Body of pancreas (tissue), 4 donors: ENCODE data around the gene TNPO1. TPM values are rescaled to one million over a fixed set of nuclear protein-coding genes. Genes with fewer than 3 reads are reported as not detected.

Source experiments
- ATAC-seq: fragments of 150-250 bp; one replicate; pipeline ENCODE4 v1.9.1; 2016
- DNase-seq, 4 donors: peaks; one replicate each; pipeline ENCODE4 v3.0.0-alpha.2; 2019
- H3K27ac ChIP-seq, 4 donors: fragments of 200-600 bp; sonication (generic); 1 replicate in 3 of 4; 2 replicates in 1 of 4; pipeline versions ENCODE4 v1.5.1 to v1.6.1; 2016 to 2019; ENCODE audit warnings: mild to moderate bottlenecking in 1 of 4, mixed read lengths in 1 of 4, moderate library complexity in 1 of 4
- H3K27me3 ChIP-seq, 2 donors: fragments of 200-600 bp; sonication (generic); one replicate each; pipeline ENCODE4 v1.6.0; 2016; ENCODE audit warnings: mild to moderate bottlenecking in 1 of 2
- H3K36me3 ChIP-seq, 2 donors: fragments of 200-600 bp; sonication (generic); replicated peaks in 1 of 2; 2 replicates each; pipeline ENCODE4 v1.5.1; 2016; ENCODE audit warnings: low read depth in 2 of 2; ENCODE audit not compliant: insufficient read depth in 1 of 2
- H3K4me1 ChIP-seq: fragments of 200-600 bp; sonication (generic); one replicate; pipeline ENCODE4 v1.6.0; 2016
- H3K4me3 ChIP-seq, 2 donors: fragments of 200-600 bp; sonication (generic); 1 replicate in 1 of 2; 2 replicates in 1 of 2; pipeline ENCODE4 v1.5.1; 2016 to 2019
- H3K9me3 ChIP-seq, 3 donors: fragments of 200-600 bp; sonication (generic); 1 replicate in 2 of 3; 2 replicates in 1 of 3; pipeline ENCODE4 v1.5.1; 2016
- POLR2A ChIP-seq, 3 donors: fragments of 450-650 bp; IDR thresholded peaks; one replicate each; pipeline ENCODE4 v1.6.1; 2016; ENCODE audit warnings: antibody characterized with exemption in 3 of 3, mild to moderate bottlenecking in 2 of 3
- WGBS, 2 donors: methylation state at CpG; one replicate each; pipeline ENCODE4 v1.1.5; 2017; 5-methylcytosine and 5-hydroxymethylcytosine counted together
- intact Hi-C: fragments of 100-400 bp; cut with DNase I; formaldehyde crosslinking; loops from one replicate; pipeline ENCODE4 v1.15.1; 2023
- total RNA-seq, 2 donors: library from RNA; depleted of rRNA; stranded (reverse); fragments of >200 nt; gene quantifications; one replicate each; pipeline ENCODE4 v1.1.0, GENCODE V29; 2016
- TF ChIP-seq, protein P1 (sequence below), 7 experiments: fragments of 450-650 bp in 4 of 7; fragments of 200-600 bp in 3 of 7; sonication (generic) in 3 of 7; IDR thresholded peaks; one replicate each; pipeline ENCODE4 v1.5.1; 2016 to 2019; ENCODE audit warnings: antibody characterized with exemption in 7 of 7

Gene TNPO1
- total RNA-seq, 2 donors from 2014 or later, result 41.2 to 71.9 TPM

DNA sequence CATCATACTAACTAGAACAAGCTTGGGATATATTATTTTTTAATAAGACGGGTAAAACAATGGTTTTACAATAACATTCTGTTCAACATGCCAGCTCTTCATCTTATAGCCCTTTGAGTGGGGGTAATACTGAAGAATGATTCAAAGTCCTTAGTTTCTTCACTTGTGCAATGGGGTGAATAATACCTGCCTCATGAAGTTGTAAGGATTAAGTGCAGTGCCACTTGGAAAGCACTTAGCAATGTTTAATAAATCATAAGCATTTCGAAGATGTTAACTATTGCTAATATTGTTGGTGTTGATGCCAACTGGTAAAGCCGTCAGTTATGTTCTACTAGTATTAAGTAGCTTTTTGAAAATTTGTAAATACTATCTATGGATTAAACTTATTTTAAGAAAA lies 38.0 kb downstream of the TNPO1 start:
- H3K36me3 ChIP-seq, result peaks cover 0 to 7% of the 10 kb centered on the region in 2 donors
- WGBS, 2 donors, result 77 to 80% methylated on average over 3 of the region's 3 CpGs
- H3K9me3 ChIP-seq, result no peaks in the 10 kb centered on the region
- no peak for DNase-seq
- TF ChIP-seq, protein P1, sequence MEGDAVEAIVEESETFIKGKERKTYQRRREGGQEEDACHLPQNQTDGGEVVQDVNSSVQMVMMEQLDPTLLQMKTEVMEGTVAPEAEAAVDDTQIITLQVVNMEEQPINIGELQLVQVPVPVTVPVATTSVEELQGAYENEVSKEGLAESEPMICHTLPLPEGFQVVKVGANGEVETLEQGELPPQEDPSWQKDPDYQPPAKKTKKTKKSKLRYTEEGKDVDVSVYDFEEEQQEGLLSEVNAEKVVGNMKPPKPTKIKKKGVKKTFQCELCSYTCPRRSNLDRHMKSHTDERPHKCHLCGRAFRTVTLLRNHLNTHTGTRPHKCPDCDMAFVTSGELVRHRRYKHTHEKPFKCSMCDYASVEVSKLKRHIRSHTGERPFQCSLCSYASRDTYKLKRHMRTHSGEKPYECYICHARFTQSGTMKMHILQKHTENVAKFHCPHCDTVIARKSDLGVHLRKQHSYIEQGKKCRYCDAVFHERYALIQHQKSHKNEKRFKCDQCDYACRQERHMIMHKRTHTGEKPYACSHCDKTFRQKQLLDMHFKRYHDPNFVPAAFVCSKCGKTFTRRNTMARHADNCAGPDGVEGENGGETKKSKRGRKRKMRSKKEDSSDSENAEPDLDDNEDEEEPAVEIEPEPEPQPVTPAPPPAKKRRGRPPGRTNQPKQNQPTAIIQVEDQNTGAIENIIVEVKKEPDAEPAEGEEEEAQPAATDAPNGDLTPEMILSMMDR (IDR thresholded peaks at IDR 0.05), result no peak
- no peak for TF ChIP-seq POLR2A (IDR thresholded peaks at IDR 0.05)
- no peak overlapping the region for H3K4me3 ChIP-seq
- H3K27ac ChIP-seq, result no peak overlapping the region
- ATAC-seq, result no peak
- peaks cover 44% of the 10 kb centered on the region for H3K4me1 ChIP-seq
- intact Hi-C loops, result no loop called here
- no peaks in the 10 kb centered on the region for H3K27me3 ChIP-seq

DNA sequence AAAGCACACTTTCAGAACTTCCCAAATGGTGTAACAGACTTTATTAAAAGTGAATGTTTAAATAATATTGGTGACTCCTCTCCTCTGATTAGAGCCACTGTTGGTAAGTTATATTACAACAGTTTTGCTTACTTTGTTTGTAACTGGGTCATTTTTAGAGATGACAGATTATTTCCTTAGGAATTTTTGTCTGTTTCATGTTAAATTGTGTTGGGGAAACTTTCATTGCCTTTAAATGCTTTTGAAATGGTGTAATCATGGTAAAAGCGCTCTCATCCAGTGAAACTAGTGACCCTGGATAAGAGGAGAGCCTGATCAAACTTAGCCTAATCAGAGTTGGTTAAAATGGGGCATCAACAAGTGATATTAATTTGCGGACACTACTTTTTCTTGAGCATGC lies 39.4 kb downstream of the TNPO1 start:
- Histone ChIP-seq H3K9me3 (no peaks in the 10 kb centered on the region), H3K36me3 (peaks cover 0 to 7% of the 10 kb centered on the region in 2 donors), H3K4me3 (no peak overlapping the region), H3K4me1 (peaks cover 38% of the 10 kb centered on the region), H3K27me3 (no peaks in the 10 kb centered on the region), H3K27ac (no peak overlapping the region)
- WGBS, 2 donors, result 89 to 97% methylated on average over 2 of the region's 2 CpGs
- TF ChIP-seq, protein P1 (IDR thresholded peaks at IDR 0.05), result no peak
- TF ChIP-seq POLR2A (IDR thresholded peaks at IDR 0.05), result no peak
- no peak for DNase-seq
- intact Hi-C loops, result no loop called here
- no peak for ATAC-seq

DNA sequence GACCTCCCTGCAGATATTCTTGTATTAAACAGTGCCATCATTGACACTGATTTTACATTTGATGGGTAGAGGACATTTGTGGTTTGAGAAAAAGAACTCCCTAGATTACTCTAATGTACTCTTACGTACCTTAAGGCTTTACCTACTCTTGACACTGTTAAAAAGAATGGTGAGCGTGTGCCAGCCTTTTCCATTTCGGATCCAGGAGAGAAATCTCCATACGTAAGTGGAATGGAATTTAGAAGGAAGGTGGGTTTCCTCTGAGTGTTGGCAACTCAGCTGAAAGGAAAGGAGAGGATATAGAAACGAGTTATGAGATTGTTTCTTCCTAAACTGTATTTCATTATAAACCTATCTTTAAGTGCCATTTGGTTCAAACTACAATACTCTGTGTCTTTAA lies 40.9 kb downstream of the TNPO1 start:
- no peak overlapping the region for H3K4me3 ChIP-seq
- DNase-seq, result no peak
- no peaks in the 10 kb centered on the region for H3K27me3 ChIP-seq
- H3K9me3 ChIP-seq, result no peaks in the 10 kb centered on the region
- no peak overlapping the region for H3K27ac ChIP-seq
- WGBS, 2 donors, result 86 to 89% methylated on average over 5 of the region's 5 CpGs
- no peak for ATAC-seq
- intact Hi-C loops, result no loop called here
- peaks cover 26% of the 10 kb centered on the region for H3K4me1 ChIP-seq
- TF ChIP-seq POLR2A (IDR thresholded peaks at IDR 0.05), result no peak
- TF ChIP-seq, protein P1 (IDR thresholded peaks at IDR 0.05), result no peak
- peaks cover 0 to 16% of the 10 kb centered on the region in 2 donors for H3K36me3 ChIP-seq

DNA sequence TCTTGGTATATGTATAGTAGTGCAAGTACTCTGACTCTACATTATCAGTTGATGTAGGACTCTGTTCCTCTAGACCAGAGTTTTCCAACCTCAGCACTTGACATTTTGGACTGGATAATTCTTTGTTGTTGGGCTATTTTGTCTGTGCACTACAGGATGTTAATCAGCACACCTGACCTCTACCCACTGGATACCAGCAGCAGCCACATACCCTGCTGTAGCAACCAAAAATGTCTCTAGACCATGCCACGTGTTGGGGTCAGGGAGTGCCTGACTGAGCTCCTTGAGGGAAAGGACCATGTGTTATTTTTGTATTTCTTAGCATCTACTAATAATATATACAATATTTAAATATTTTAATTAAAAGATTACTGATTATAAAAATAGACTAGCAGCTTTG lies 42.7 kb downstream of the TNPO1 start:
- intact Hi-C loops, result no loop called here
- DNase-seq, result no peak
- TF ChIP-seq, protein P1 (IDR thresholded peaks at IDR 0.05), result no peak
- TF ChIP-seq POLR2A (IDR thresholded peaks at IDR 0.05), result no peak
- Histone ChIP-seq H3K4me1 (peaks cover 14% of the 10 kb centered on the region), H3K9me3 (no peaks in the 10 kb centered on the region), H3K27ac (no peak overlapping the region), H3K36me3 (peaks cover 0 to 23% of the 10 kb centered on the region in 2 donors), H3K4me3 (no peak overlapping the region), H3K27me3 (no peaks in the 10 kb centered on the region)
- 68 to 75% methylated on average over 1 of the region's 1 CpG for WGBS, 2 donors
- ATAC-seq, result no peak

DNA sequence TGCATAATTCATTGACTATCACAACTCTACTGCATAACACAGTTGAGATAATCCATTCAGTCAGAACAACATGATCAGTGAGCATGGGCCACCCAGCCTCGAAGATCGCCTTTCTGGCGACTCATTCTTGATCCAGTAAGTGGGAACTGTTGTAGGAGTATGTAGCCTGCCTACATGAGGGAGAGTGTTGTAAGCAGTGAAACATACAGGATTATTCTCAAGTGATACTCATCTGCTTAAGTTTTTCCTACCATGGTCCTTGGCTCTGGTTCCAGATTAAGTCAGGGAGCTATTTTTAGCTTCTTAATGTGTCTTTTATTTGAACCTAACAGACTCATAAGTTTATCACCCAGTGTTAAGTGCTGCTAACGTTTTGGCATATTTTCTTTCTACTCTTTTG lies 44.0 kb downstream of the TNPO1 start:
- peaks cover 11% of the 10 kb centered on the region for H3K4me1 ChIP-seq
- H3K27me3 ChIP-seq, result no peaks in the 10 kb centered on the region
- ATAC-seq (no peak), DNase-seq (no peak)
- H3K27ac ChIP-seq, result no peak overlapping the region
- intact Hi-C loops, result no loop called here
- WGBS, 2 donors, result 61 to 71% methylated on average over 4 of the region's 4 CpGs
- TF ChIP-seq, protein P1 (IDR thresholded peaks at IDR 0.05), result no peak
- TF ChIP-seq POLR2A (IDR thresholded peaks at IDR 0.05), result no peak
- no peak overlapping the region for H3K4me3 ChIP-seq
- H3K36me3 ChIP-seq, result peaks cover 0 to 27% of the 10 kb centered on the region in 2 donors
- H3K9me3 ChIP-seq, result no peaks in the 10 kb centered on the region
